ENCODE measurements around the gene STK38.
"Not testable (repeated sequence)": the region's sequence is repeated elsewhere in the genome, so short reads cannot be mapped to it uniquely, and the experiment has no call there.

The STK38 gene

DNA sequence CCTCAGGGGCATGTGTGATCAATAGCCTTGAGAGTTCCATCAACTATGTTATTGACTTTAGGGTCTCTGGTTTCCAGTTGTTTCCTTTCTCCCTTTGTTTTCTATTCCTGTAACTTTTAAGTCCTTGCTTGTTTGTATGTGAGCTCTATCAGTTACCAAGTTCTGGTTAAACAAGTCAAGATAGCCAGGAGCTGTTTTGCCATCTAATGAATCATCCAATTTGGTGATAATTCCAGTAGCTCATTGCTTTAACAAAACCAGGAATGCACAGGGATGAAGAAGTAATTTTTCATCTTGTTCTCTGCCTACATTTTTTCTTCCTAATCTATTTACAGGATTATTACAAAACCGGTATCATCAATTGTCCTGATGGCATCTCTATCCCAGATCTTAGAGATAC, 68.0 kb downstream of the STK38 start:
- DNase-seq = no peak

DNA sequence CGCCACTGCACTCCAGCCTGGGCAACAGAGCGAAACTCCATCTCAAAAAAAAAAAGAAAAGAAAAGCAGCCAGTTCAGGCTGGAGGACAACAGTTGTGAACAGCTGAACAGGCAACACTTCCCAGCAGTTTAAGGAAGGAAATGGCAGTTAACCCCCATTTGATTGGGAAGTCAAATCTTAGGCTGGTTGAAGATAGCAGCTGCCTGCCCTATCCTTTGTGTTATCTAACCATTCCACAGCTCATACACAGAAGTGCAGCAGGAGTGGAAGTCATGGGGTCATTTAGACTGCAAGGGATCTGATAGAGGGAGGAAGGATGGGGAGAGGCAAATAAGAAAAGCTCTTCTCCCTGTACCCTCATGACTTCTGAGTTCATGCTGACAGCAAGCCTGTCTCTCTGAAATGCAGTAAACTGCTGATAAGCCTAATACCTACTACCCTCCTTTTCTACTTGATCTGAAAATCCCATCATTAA, 69.2 kb downstream of the STK38 start:
- DNase-seq = no peak

DNA sequence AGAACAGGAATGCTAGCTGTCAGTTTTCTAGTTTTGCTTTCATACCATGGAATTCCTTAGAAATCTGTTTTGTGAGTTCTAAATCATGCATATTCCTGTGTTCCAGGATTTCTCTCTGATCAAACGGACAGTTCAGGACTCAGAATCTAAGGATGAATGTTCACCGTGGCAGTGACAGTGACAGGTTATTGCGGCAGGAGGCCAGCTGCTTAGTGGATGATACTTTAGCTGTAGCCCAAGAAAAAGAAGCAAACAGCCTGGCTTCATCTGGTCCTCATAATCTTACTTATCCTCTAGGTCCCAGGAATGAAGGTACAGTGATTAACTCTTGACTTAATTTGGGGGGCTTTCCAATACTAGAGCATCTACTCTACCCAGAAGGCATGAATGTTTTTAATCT, 77.3 kb downstream of the STK38 start:
- no peak for DNase-seq

DNA sequence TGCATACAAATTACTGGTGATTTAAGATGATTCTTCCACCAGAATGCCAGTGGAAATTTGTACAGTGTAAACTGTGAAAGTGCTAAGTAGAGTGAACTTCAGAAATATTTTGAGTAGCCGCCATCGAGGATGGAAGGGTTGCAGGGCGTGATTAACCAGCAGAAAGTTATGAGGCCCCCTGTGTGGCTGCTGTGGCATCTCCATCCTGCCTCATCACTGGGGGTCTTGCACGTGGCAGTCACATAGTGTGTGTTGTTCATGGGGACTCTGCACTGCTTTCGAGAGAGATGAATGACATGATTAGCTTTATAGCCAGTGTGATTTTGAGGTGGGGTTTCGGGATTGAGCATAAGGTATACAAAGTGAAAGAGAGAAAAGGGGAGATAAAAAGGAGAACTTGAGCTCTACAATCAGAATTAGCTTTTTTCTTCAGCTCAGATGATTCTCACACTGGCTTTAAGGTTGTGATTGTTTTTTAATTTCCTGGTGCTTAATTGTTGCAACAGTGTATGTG, 78.1 kb downstream of the STK38 start:
- DNase-seq = no peak

DNA sequence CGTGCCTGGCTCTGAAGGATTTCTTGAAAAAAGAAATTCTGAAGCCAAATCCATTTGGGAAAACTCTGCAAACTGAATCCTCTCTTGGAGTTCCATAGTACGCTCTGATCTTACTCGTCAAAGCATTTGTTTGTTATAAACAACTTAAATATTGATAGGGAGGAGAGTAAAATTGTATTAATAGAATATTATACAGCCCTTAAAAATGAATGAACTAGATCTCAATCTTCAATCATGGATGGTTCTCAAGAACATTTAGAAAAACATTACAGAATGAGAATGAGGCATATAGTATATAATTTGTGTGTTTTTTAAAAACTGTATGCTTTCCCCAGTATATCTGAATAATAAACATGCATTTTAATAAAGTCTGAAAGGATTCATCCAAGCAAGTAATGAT, 79.7 kb downstream of the STK38 start:
- no peak for DNase-seq

DNA sequence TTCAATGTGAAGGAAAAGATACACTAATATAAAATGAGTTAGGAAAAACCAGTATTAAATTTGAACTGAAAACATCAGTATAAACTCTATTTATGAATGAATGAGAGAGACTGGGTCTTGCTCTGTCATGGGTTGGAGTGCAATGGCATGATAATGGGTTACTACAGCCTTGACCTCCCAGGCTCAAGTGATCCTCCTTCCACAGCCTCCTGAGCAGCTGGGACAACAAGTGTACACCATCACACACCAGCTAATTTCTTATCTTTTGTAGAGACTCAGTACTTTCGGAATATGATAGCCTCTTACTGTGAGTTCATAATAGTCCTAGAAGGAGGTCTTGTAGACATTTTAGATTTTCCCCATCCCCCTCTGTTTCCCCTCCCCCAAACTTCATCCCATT, 83.0 kb downstream of the STK38 start:
- no peak for DNase-seq

DNA sequence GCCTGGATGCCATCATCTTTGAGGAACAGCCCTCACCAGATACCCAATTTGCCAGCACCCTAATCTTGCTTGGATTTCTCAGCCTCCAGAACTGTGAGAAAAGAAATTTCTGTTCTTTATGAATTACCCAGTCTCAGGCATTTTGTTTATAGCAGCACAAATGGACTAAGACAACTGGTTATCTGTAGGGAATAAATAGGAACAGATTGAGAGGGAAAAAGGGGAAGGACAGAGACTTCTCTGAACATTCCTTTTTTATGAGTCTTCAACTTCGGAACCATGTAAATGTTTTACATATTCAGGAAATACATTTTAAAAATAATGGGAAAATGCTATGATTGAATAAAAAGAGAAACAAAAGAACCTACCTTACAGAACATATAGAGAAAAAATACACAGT, 83.6 kb downstream of the STK38 start:
- no peak for DNase-seq

DNA sequence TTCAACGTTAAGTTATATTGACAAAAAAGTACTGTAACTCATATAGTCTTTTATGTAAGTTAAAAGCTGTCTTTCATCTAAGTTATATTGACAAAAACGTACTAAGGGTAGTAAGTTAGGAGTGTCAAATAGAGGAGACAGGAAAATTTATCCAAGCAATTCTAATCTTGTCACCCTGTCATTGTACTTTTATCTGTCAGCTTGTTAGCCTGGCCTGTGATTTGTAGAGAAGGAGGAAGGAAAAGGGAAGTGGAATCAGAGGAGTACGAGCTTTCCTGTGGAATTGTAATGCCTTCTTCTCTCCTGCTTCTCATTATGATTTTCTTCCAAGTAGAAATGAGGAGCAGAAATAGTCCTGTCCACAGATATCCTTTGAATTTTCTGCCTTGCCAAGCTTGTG, 85.6 kb downstream of the STK38 start:
- no peak for DNase-seq

DNA sequence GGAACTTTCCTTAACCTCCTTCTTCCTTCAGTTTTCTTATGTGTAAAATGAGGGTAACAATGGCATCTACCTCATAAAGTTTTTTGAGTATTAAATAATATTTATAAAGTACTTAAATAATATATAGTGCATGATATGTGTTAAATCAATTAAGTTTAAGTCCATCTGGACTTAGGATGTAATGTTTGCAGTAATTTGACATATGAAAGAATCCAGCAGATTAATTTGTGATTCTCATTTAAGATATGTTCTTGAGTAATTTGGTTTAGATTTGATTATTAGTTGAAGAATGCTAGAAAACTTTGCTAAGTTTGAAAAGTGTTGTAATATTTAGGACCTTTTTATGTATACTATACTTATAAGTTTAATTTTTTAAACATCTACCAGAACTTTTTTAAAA, 86.4 kb downstream of the STK38 start:
- no peak for DNase-seq

DNA sequence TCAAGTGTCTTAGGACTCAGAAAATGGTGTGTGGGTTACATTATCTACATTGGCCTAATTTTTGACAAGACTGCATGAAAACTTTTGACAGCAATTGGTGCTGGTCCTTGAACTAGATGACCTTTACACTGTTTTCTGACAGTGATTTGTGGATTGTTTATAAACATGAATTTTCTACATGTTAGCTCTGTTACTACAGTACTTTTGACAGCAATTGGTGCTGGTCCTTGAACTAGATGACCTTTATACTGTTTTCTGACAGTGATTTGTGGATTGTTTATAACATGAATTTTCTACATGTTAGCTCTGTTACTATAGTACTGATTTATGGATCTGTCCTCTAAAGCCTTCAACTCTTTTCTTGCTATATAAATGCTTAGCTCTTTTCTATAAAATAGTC, 87.8 kb downstream of the STK38 start:
- DNase-seq = no peak

DNA sequence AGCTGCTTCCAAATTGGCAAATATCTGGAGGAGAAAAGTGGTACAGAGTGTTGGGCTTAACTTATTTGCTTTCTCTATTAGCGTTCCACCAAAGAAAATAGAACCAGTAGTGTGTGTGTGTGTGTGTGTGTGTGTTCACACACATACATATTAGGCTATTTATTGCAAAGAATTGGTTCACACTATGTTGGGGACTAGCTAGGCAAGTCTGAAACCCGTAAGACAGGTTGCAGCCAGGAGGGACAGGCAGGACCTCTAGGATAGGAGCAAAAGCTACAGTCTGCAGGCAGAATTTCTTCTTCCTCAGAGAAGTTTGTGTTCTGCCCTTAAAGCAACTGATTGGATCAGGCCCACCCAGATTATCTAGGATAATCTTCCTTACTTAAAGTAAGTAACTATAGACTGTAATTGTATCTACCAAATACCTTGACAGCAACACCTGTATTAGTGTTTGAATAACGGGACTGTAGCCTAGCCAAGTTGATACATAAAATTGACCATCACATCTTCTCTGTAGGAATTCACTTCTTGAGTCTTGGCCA, 91.7 kb downstream of the STK38 start:
- DNase-seq = no peak

DNA sequence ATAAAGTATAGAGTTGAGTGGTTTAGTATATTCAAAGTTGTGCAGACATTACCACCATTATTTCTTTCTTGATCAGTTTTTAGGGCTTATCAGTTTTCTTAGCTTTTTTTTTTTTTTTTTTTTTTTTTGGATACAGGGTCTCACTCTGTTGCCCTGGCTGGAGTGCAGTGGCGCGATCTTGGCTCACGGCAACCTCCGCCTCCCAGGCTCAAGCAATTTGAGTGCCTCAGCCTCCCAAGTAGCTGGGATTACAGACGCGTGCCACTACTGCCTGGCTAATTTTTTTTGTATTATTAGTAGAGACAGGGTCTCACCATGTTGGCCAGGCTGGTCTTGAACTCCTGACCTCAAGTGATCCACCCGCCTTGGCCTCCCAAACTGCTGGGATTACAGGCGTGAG, 94.4 kb downstream of the STK38 start:
- DNase-seq = not testable (repeated sequence)

DNA sequence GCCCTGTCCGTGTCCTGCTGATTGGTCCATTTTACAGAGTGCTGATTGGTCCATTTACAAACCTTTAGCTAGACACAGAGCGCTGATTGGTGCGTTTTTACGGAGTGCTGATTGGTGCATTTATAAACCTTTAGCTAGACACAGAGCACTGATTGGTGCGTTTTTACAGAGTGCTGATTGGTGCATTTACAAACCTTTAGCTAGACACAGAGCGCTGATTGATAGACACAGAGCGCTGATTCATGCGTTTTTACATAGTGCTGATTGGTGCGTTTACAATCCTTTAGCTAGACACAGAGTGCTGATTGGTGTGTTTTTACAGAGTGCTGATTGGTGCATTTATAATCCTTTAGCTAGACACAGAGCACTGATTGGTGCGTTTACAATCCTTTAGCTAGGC, 98.1 kb downstream of the STK38 start:
- not testable (repeated sequence) for DNase-seq

DNA sequence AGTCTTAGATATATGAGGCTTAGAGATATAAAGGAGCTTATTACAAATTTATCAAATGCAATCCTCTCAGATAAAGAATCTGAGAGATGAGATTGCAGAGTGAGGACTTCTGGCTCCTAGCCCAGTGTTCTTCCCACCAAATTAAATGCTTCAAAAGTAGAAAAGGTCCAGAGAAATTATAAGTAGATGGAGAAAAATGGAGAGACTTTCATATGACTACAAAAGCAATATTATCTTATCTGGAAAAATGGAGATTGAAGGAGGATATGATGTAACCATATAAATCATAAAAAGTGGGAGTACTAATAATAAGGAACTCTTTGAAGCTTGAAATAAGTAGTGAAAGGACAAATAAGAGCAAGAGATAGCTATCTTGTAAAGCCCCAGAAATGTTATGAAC, 101.7 kb downstream of the STK38 start:
- no peak for DNase-seq

DNA sequence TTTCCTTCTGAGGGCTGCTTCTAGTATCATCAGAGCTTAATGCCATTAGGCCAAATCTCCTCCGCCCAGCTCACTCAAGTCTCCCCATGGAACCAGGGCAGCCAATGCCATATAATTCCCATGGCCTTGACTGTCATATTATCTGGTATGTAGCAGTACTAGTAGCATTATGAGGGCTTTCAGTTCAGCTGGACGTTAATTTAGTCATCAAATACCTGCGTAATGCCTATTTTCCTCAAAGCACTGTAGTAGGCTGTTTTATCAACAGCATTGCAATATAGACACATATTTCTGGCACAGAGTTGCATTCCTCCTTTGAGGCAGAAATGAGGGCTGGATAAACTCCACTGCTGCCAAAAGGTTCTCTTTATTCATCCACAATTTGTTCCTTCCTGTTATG, 102.8 kb downstream of the STK38 start:
- DNase-seq = no peak
